A673 (cell line): ENCODE results near the gene GNL3. TPM values are rescaled to one million over a fixed set of nuclear protein-coding genes. Genes with fewer than 3 reads are reported as not detected.
"Not testable (repeated sequence)": the region's sequence is repeated elsewhere in the genome, so short reads cannot be mapped to it uniquely, and the experiment has no call there.

Source experiments
- BruUV-seq: library from RNA; stranded (reverse); fragments of 400-500 nt; replicated peaks from 2 replicates; lab custom pipeline; 2021; lab: Mats Ljungman, UMichigan
- CTCF ChIA-PET: fragments of 300-600 bp; sonication (Branson Sonifier 250); formaldehyde crosslinking; loops from one replicate; lab custom pipeline; 2022; ENCODE audit warnings: antibody characterized with exemption; lab: Charles Lee
- POLR2A ChIA-PET: fragments of 300-600 bp; sonication (Branson Sonifier 250); formaldehyde crosslinking; loops from one replicate; lab custom pipeline; 2022; ENCODE audit warnings: antibody characterized with exemption; ENCODE audit not compliant: low non-redundant PET; lab: Charles Lee
- DNase-seq: peaks from one replicate; pipeline ENCODE4 v3.0.0-alpha.2; 2015; ENCODE audit warnings: low spot score
- H3K27ac ChIP-seq: fragments of 200-600 bp; sonication (generic); 2 replicates; pipeline ENCODE4 v1.5.1; 2016; ENCODE audit warnings: mixed run types, low read depth, mild to moderate bottlenecking, mixed read lengths, antibody characterized with exemption, low read length; ENCODE audit not compliant: poor library complexity, severe bottlenecking
- H3K27me3 ChIP-seq: fragments of 200-600 bp; sonication (generic); replicated peaks from 2 replicates; pipeline ENCODE4 v1.6.1; 2017; ENCODE audit warnings: mixed run types, low read depth, mild to moderate bottlenecking, mixed read lengths, antibody characterized with exemption, low read length; ENCODE audit not compliant: insufficient read depth, poor library complexity
- H3K36me3 ChIP-seq: fragments of 200-600 bp; sonication (generic); 2 replicates; pipeline ENCODE4 v1.6.1; 2016; ENCODE audit warnings: mixed run types, mild to moderate bottlenecking, mixed read lengths, antibody characterized with exemption, low read length; ENCODE audit not compliant: insufficient read depth, poor library complexity, severe bottlenecking
- H3K4me1 ChIP-seq: fragments of 200-600 bp; sonication (generic); 2 replicates; pipeline ENCODE4 v1.6.1; 2017; ENCODE audit warnings: mixed run types, mild to moderate bottlenecking, mixed read lengths, antibody characterized with exemption, low read length; ENCODE audit not compliant: insufficient read depth, poor library complexity, severe bottlenecking
- H3K4me3 ChIP-seq: fragments of 200-600 bp; sonication (generic); 2 replicates; pipeline ENCODE4 v1.5.1; 2016; ENCODE audit warnings: low read depth, mixed run types, mild to moderate bottlenecking, mixed read lengths, low read length; ENCODE audit not compliant: poor library complexity, severe bottlenecking
- H3K9me3 ChIP-seq: fragments of 200-600 bp; sonication (generic); 2 replicates; pipeline ENCODE4 v1.6.1; 2016; ENCODE audit warnings: mixed run types, low read depth, mild to moderate bottlenecking, mixed read lengths, antibody characterized with exemption, low read length; ENCODE audit not compliant: poor library complexity, severe bottlenecking
- CTCF ChIP-seq: fragments of 300-800, 200-600 bp; sonication (generic); conservative IDR thresholded peaks from 2 replicates; pipeline ENCODE4 v1.5.1; 2017; ENCODE audit warnings: low read depth, mild to moderate bottlenecking, antibody characterized with exemption, low read length, moderate library complexity, mixed read lengths
- EZH2 ChIP-seq: fragments of 200-600 bp; sonication (generic); IDR thresholded peaks from 2 replicates; pipeline ENCODE4 v1.6.1; 2017; ENCODE audit warnings: borderline replicate concordance, low read depth, mild to moderate bottlenecking, mixed read lengths, antibody characterized with exemption, low read length; ENCODE audit not compliant: poor library complexity, severe bottlenecking
- intact Hi-C: fragments of 100-400 bp; cut with micrococcal nuclease; formaldehyde crosslinking; loops from one replicate; pipeline ENCODE4 v1.10.0; 2022; ENCODE audit not compliant: unreplicated experiment
- total RNA-seq: library from RNA; stranded (reverse); gene quantifications from 2 replicates; pipeline ENCODE4 v1.2.3, GENCODE V29; 2021

Gene GNL3
- total RNA-seq, 1 experiment from 2014 or later = 110 TPM

GRCh38 chr3:52724511-52724910 is 38.7 kb downstream of the GNL3 start:
- BruUV-seq = no TSS peak
- Histone ChIP-seq H3K4me1 (no peaks in the 10 kb centered on the region), H3K9me3 (no peaks in the 10 kb centered on the region), H3K27ac (no peak overlapping the region), H3K36me3 (no peaks in the 10 kb centered on the region), H3K4me3 (no peak overlapping the region), H3K27me3 (no peaks in the 10 kb centered on the region)
- intact Hi-C loops = no loop called here
- ChIA-PET CTCF (no interaction called here), POLR2A (interaction anchor here (0.6 kb wide), 1 partner anchor 14 kb away, joined by 4 read pairs; no protein-coding TSS in a partner anchor)
- DNase-seq = no peak
- TF ChIP-seq CTCF (no peak), EZH2 (no peak)

DNA sequence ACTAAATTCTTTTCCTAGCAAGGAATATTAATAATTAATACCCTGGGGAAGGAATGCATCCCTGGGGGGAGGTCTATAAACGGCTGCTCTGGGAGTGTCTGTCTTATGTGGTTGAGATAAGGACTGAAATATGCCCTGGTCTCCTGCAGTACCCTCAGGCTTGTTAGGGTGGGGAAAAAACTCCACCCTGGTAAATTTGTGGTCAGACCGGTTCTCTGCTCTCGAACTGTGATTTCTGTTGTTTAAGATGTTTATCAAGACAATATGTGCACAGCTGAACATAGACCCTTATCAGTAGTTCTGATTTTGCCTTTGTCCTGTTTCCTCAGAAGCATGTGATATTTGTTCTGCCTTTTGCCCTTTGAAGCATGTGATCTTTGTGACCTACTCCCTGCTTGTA is 42.9 kb downstream of the GNL3 start:
- H3K4me1 ChIP-seq, H3K27ac ChIP-seq, POLR2A ChIA-PET, H3K27me3 ChIP-seq, intact Hi-C loops, BruUV-seq, H3K36me3 ChIP-seq, DNase-seq, CTCF ChIA-PET, H3K9me3 ChIP-seq, H3K4me3 ChIP-seq: not testable (repeated sequence)

GRCh38 chr3:52730681-52731080 is 44.8 kb downstream of the GNL3 start:
- H3K4me1 ChIP-seq = no peaks in the 10 kb centered on the region
- H3K36me3 ChIP-seq = peaks cover 3% of the 10 kb centered on the region
- POLR2A ChIA-PET = no interaction called here
- no peaks in the 10 kb centered on the region for H3K27me3 ChIP-seq
- H3K9me3 ChIP-seq = no peaks in the 10 kb centered on the region
- H3K27ac ChIP-seq = no peak overlapping the region
- BruUV-seq = no TSS peak
- CTCF ChIA-PET = no interaction called here
- TF ChIP-seq CTCF (no peak), EZH2 (no peak)
- no peak overlapping the region for H3K4me3 ChIP-seq
- intact Hi-C loops = no loop called here
- no peak for DNase-seq

DNA sequence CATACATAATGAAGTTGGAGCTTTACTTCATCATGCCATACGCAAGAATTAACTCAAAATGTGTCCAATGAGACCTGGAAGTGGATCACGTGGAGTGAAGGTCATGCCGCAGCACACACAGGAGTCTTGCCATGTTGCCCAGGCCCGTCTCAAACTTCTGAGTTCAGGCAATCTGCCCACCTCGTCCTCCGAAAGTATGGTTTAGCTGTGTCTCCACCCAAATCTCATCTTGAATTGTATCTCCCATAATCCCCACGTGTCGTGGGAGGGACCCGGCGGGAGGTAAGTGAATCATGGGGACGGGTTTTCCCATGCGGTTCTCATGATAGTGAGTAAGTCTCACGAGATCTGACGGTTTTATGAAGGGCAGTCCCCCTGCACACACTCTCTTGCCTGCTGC is 45.8 kb downstream of the GNL3 start:
- TF ChIP-seq CTCF (no peak), EZH2 (no peak)
- Histone ChIP-seq H3K27ac (no peak overlapping the region), H3K36me3 (peaks cover 3% of the 10 kb centered on the region), H3K9me3 (no peaks in the 10 kb centered on the region), H3K27me3 (no peaks in the 10 kb centered on the region), H3K4me1 (no peaks in the 10 kb centered on the region), H3K4me3 (no peak overlapping the region)
- no peak for DNase-seq
- intact Hi-C loops = no loop called here
- ChIA-PET CTCF (no interaction called here), POLR2A (no interaction called here)
- no TSS peak for BruUV-seq
